ENCODE measurements around the gene APPL2.

GRCh38 chr12:105212438-105212837 is 23.5 kb downstream of the APPL2 start:
- no peak for TF ChIP-seq ATF1 (CRISPR knock-in tag; IDR thresholded peaks at IDR 0.05)
- TF ChIP-seq, protein P1, sequence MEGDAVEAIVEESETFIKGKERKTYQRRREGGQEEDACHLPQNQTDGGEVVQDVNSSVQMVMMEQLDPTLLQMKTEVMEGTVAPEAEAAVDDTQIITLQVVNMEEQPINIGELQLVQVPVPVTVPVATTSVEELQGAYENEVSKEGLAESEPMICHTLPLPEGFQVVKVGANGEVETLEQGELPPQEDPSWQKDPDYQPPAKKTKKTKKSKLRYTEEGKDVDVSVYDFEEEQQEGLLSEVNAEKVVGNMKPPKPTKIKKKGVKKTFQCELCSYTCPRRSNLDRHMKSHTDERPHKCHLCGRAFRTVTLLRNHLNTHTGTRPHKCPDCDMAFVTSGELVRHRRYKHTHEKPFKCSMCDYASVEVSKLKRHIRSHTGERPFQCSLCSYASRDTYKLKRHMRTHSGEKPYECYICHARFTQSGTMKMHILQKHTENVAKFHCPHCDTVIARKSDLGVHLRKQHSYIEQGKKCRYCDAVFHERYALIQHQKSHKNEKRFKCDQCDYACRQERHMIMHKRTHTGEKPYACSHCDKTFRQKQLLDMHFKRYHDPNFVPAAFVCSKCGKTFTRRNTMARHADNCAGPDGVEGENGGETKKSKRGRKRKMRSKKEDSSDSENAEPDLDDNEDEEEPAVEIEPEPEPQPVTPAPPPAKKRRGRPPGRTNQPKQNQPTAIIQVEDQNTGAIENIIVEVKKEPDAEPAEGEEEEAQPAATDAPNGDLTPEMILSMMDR (IDR thresholded peaks at IDR 0.05): no peak
